Suprapubic skin (tissue), 4 donors: ENCODE measurements around the gene RPS6KA5.

Experiments
- POLR2A ChIP-seq, 2 donors: fragments of 450-650 bp; IDR thresholded peaks; one replicate each; pipeline ENCODE4 v1.6.1; 2017; ENCODE audit warnings: antibody characterized with exemption in 2 of 2, mild to moderate bottlenecking in 2 of 2, moderate library complexity in 2 of 2
- POLR2AphosphoS5 ChIP-seq, 3 donors: sonication (generic); formaldehyde crosslinking; IDR thresholded peaks; one replicate each; pipeline ENCODE4 v1.6.1; 2017; ENCODE audit warnings: antibody characterized with exemption in 3 of 3
- TF ChIP-seq, protein P1 (sequence below), 2 donors: fragments of 200-600 bp in 1 of 2; fragments of 450-650 bp in 1 of 2; sonication (generic) in 1 of 2; IDR thresholded peaks; one replicate each; pipeline ENCODE4 v1.5.1; 2016 to 2019; ENCODE audit warnings: antibody characterized with exemption in 2 of 2, mild to moderate bottlenecking in 1 of 2, moderate library complexity in 1 of 2

- TF ChIP-seq, protein P1, sequence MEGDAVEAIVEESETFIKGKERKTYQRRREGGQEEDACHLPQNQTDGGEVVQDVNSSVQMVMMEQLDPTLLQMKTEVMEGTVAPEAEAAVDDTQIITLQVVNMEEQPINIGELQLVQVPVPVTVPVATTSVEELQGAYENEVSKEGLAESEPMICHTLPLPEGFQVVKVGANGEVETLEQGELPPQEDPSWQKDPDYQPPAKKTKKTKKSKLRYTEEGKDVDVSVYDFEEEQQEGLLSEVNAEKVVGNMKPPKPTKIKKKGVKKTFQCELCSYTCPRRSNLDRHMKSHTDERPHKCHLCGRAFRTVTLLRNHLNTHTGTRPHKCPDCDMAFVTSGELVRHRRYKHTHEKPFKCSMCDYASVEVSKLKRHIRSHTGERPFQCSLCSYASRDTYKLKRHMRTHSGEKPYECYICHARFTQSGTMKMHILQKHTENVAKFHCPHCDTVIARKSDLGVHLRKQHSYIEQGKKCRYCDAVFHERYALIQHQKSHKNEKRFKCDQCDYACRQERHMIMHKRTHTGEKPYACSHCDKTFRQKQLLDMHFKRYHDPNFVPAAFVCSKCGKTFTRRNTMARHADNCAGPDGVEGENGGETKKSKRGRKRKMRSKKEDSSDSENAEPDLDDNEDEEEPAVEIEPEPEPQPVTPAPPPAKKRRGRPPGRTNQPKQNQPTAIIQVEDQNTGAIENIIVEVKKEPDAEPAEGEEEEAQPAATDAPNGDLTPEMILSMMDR (IDR thresholded peaks at IDR 0.05), result no peak
- no peak for TF ChIP-seq POLR2AphosphoS5 (IDR thresholded peaks at IDR 0.05)
- TF ChIP-seq POLR2A (IDR thresholded peaks at IDR 0.05), result no peak
These were observed 193.6 kb downstream of the RPS6KA5 start for GRCh38 chr14:90866833-90867232.
